Keratinocyte (primary cell): ENCODE measurements around the gene OXSR1.

Source experiments
- CTCF ChIP-seq, 3 experiments: IDR thresholded peaks in 1 of 3; conservative IDR thresholded peaks in 1 of 3; optimal IDR thresholded peaks in 1 of 3; 2 replicates in 2 of 3; 3 replicates in 1 of 3; pipeline versions ENCODE3 to v1.5.1; 2011; ENCODE audit warnings: low read length in 3 of 3, mild to moderate bottlenecking in 3 of 3, moderate library complexity in 2 of 3, control low read depth in 1 of 3, inconsistent platforms in 1 of 3; ENCODE audit not compliant: insufficient read depth in 2 of 3; ENCODE audit errors: extremely low read depth in 1 of 3
- EZH2 ChIP-seq: IDR thresholded peaks from one replicate; pipeline ENCODE4 v1.6.1; 2012; ENCODE audit warnings: inconsistent platforms, mild to moderate bottlenecking, low read length, moderate library complexity

- TF ChIP-seq CTCF (optimal IDR thresholded peaks at IDR 0.05 in 1 of 3, IDR thresholded peaks at IDR 0.05 in 1 of 3, conservative IDR thresholded peaks at IDR 0.05 in 1 of 3; ENCODE audit: extremely low read depth in 1 of 3, insufficient read depth in 2 of 3, low read length in 3 of 3) (no peak), EZH2 (no peak)
These were observed 39.5 kb downstream of the OXSR1 start for GRCh38 chr3:38204599-38205471.
